Pancreas (tissue), 10 donors: ENCODE results near the gene APBA2. TPM values are rescaled to one million over a fixed set of nuclear protein-coding genes. Genes with fewer than 3 reads are reported as not detected.

Experiments used
- ATAC-seq, 4 donors: fragments of 200-7000 bp; cut with Tn5 transposase; one replicate each; pipeline versions ENCODE4 v1.8.0 to v1.9.1; 2020; ENCODE audit warnings: mild to moderate bottlenecking in 4 of 4, moderate library complexity in 4 of 4
- DNase-seq, 6 donors: peaks; one replicate each; pipeline ENCODE4 v3.0.0-alpha.2; 2020
- FAIRE-seq: peaks from 2 replicates; lab custom pipeline; 2012; peaks lifted over from hg19 to GRCh38; lab: Jason Lieb, UNC
- H3K27ac ChIP-seq, 4 donors: fragments of 200-600 bp; sonication (generic); 1 replicate in 3 of 4; 2 replicates in 1 of 4; pipeline versions ENCODE4 v1.5.0 to v1.8.0; 2020
- H3K27me3 ChIP-seq, 4 donors: fragments of 200-600 bp; one replicate each; pipeline ENCODE4 v1.8.0; 2021
- H3K36me3 ChIP-seq, 3 donors: fragments of 200-600 bp; sonication (generic) in 1 of 3; one replicate each; pipeline versions ENCODE4 v1.5.0 to v1.8.0; 2020 to 2021
- H3K4me1 ChIP-seq, 3 donors: fragments of 200-600 bp; one replicate each; pipeline ENCODE4 v1.8.0; 2021
- H3K4me3 ChIP-seq, 4 donors: fragments of 200-600 bp; sonication (generic) in 2 of 4; one replicate each; pipeline versions ENCODE4 v1.5.0 to v1.8.0; 2020 to 2021
- H3K9me3 ChIP-seq, 4 donors: fragments of 200-600 bp; one replicate each; pipeline ENCODE4 v1.8.0; 2021
- WGBS, 2 donors: extraction: QIAGEN DNeasy Blood & Tissue Kit; methylation state at CpG; one replicate each; pipeline ENCODE4 v1.1.7; 2013; 5-methylcytosine and 5-hydroxymethylcytosine counted together
- intact Hi-C, 3 donors: fragments of 100-400 bp; cut with DNase I; formaldehyde crosslinking; loops; one replicate each; pipeline versions ENCODE4 v1.11.1 to v1.14.2; 2022
- polyA plus RNA-seq, 2 donors: library from polyadenylated mRNA; stranded (reverse); fragments of 200-250 nt; gene quantifications; one replicate each; pipeline ENCODE4 v1.2.3, GENCODE V29; 2013
- total RNA-seq, 6 donors: library from RNA; stranded (reverse); fragmentation: NEBNext Ultra II Directional in 4 of 6; extraction: Animal tissue kit (Norgen Biotek cat#: 25700) in 4 of 6; gene quantifications; one replicate each; pipeline versions ENCODE4 v1.2.1 to v1.2.4, GENCODE V29; 2021 to 2023
- TF ChIP-seq, protein P1 (sequence below), 4 donors: fragments of 200-600 bp; sonication (generic) in 3 of 4; IDR thresholded peaks; one replicate each; pipeline versions ENCODE4 v1.5.0 to v1.8.0; 2021; ENCODE audit warnings: antibody characterized with exemption in 4 of 4
- donor health status: healthy with polysubstance abuse.
- donor health status: DM: no; HTN: no; CAD: no; lungs with moderate emphysema.
- donor health status: DM: no; HTN: no; CAD: no.
- donor health status: control.
- donor health status: control.
- donor health status: Bipolar disorder and iron deficiency.
- donor health status: DM: yes; HTN: yes; CAD: no.
- donor health status: DM: no; HTN: no; CAD: no.
- donor health status: DM: no; HTN: no; CAD: no.
- donor health status: DM: yes; HTN: yes; CAD: no.

APBA2 gene
- total and polyA plus RNA-seq, 8 donors, result 3.9 to 10.3 (median 6.7) TPM

DNA sequence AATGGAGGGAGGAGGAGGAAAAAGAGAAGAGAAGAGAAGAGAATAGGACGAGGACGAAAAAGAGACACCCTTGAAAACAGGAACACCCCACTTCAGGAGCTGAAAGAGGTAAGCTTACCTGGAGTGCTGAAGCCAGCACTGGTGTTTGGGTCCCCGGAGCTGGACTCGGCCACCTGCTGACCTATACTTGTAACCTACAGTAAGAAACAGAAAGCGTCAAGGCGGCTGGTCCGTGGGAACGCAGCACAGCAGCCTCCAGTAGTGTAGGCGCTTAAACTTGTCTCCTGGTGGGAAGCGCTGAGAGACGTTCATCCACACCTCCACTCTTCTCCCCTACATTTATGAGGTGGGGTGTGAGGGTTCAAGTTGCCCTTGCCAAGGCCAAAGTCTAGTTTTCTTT is 242.9 kb downstream of the APBA2 start:
- TF ChIP-seq, protein P1, sequence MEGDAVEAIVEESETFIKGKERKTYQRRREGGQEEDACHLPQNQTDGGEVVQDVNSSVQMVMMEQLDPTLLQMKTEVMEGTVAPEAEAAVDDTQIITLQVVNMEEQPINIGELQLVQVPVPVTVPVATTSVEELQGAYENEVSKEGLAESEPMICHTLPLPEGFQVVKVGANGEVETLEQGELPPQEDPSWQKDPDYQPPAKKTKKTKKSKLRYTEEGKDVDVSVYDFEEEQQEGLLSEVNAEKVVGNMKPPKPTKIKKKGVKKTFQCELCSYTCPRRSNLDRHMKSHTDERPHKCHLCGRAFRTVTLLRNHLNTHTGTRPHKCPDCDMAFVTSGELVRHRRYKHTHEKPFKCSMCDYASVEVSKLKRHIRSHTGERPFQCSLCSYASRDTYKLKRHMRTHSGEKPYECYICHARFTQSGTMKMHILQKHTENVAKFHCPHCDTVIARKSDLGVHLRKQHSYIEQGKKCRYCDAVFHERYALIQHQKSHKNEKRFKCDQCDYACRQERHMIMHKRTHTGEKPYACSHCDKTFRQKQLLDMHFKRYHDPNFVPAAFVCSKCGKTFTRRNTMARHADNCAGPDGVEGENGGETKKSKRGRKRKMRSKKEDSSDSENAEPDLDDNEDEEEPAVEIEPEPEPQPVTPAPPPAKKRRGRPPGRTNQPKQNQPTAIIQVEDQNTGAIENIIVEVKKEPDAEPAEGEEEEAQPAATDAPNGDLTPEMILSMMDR (IDR thresholded peaks at IDR 0.05), result no peak
- no peak for DNase-seq
- no peak for FAIRE-seq

DNA sequence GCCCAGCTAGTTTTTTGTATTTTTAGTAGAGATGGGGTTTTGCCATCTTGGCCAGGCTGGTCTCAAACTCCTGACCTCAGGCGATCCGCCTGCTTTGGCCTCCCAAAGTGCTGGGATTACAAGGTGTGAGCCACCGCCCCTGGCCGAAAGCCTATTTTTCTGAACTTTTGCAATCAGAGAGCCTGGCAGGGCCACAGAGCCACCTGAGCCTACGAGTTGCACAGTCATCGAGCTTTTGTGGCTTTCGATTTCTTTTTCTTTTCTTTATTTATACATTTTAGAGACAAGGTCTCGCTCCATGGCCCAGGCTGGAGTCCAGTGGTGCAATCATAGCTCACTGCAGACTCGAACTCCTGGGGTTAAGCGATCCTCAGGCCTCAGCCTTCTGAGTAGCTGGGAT is 243.4 kb downstream of the APBA2 start:
- H3K27ac ChIP-seq, result no peak overlapping the region
- DNase-seq (peak in 1 of 6 donors; percentile 16), ATAC-seq (no peak), FAIRE-seq (no peak)
- H3K9me3 ChIP-seq, result no peaks in the 10 kb centered on the region
- intact Hi-C loops, result no loop called here
- H3K4me1 ChIP-seq, result no peaks in the 10 kb centered on the region
- H3K27me3 ChIP-seq, result no peaks in the 10 kb centered on the region
- no peaks in the 10 kb centered on the region for H3K36me3 ChIP-seq
- H3K4me3 ChIP-seq, result no peak overlapping the region
- TF ChIP-seq, protein P1 (IDR thresholded peaks at IDR 0.05), result no peak
- WGBS, 2 donors, result 91 to 92% methylated on average over 10 of the region's 10 CpGs

More for the DNA sequence above, 242.9 kb downstream of the APBA2 start:
- Histone ChIP-seq H3K4me3 (no peak overlapping the region), H3K9me3 (no peaks in the 10 kb centered on the region), H3K36me3 (no peaks in the 10 kb centered on the region), H3K27me3 (no peaks in the 10 kb centered on the region), H3K27ac (no peak overlapping the region), H3K4me1 (no peaks in the 10 kb centered on the region)
- no peak for ATAC-seq
- intact Hi-C loops, result no loop called here
- 88 to 94% methylated on average over 11 of the region's 11 CpGs for WGBS, 2 donors

DNA sequence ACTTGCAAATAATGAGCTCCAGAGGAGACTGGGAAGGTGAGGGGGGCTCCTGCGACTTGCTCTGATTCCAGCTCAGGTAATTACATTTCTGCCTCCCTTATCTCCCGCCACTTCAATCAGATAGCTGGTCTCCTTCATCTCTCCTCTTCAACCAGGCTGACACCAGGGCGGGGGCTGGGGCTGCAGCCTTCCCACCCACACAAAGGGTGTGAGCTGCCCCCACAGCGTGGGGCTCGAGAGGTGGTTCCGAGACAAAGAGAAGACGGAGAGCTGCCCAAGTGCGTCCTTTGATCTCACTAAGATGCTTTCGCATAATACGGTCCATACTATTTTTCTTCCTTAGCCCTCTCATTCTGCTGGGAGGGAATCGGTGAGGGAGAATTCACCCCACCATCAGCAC is 244.2 kb downstream of the APBA2 start:
- intact Hi-C loops, result no loop called here
- H3K27ac ChIP-seq, result no peak overlapping the region
- TF ChIP-seq, protein P1 (IDR thresholded peaks at IDR 0.05), result no peak
- no peaks in the 10 kb centered on the region for H3K4me1 ChIP-seq
- H3K27me3 ChIP-seq, result no peaks in the 10 kb centered on the region
- no peak overlapping the region for H3K4me3 ChIP-seq
- no peak for DNase-seq
- ATAC-seq, result no peak
- WGBS, 2 donors, result 82 to 87% methylated on average over 11 of the region's 11 CpGs
- FAIRE-seq, result no peak
- no peaks in the 10 kb centered on the region for H3K9me3 ChIP-seq
- H3K36me3 ChIP-seq, result no peaks in the 10 kb centered on the region

DNA sequence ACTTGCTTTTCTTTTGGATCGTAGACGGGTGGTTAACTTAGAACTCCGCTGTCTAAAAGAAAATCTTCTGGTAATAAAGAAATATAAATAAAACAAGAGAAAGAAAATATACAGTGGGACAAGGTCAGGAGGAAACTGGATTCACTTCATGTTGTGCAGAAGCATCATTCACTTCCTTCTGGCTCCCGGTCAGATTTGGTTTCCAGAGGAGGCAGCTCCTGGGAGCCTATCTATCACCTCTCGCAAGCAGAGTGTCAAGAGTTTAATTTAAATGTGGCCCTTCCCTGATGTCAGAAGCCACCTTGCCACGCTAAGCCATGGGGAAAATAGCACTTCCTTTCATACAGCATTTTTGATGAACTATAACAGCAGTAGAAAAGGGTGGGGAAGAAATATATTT is 244.7 kb downstream of the APBA2 start:
- FAIRE-seq, result no peak
- TF ChIP-seq, protein P1 (IDR thresholded peaks at IDR 0.05), result no peak
- 80 to 87% methylated on average over 6 of the region's 6 CpGs for WGBS, 2 donors

GRCh38 chr15:29130951-29131839 is 245.4 kb downstream of the APBA2 start:
- ATAC-seq (no peak), FAIRE-seq (no peak), DNase-seq (peak in 1 of 6 donors; percentile 18)
- TF ChIP-seq, protein P1 (IDR thresholded peaks at IDR 0.05), result no peak
- Histone ChIP-seq H3K4me3 (no peak overlapping the region), H3K27me3 (no peaks in the 10 kb centered on the region), H3K4me1 (no peaks in the 10 kb centered on the region), H3K27ac (no peak overlapping the region), H3K36me3 (no peaks in the 10 kb centered on the region), H3K9me3 (no peaks in the 10 kb centered on the region)
- 75 to 80% methylated on average over 19 of the region's 19 CpGs for WGBS, 2 donors
- intact Hi-C loops, result no loop called here

More for the DNA sequence above, 244.7 kb downstream of the APBA2 start:
- no peak overlapping the region for H3K27ac ChIP-seq
- no peak for DNase-seq
- no peak for ATAC-seq
- H3K4me3 ChIP-seq, result no peak overlapping the region
- H3K27me3 ChIP-seq, result no peaks in the 10 kb centered on the region
- H3K9me3 ChIP-seq, result no peaks in the 10 kb centered on the region
- no peaks in the 10 kb centered on the region for H3K4me1 ChIP-seq
- intact Hi-C loops, result no loop called here
- no peaks in the 10 kb centered on the region for H3K36me3 ChIP-seq
